Naive thymus-derived CD4-positive, alpha-beta T cell (primary cell): ENCODE measurements around the gene USP3. TPM values are rescaled to one million over a fixed set of nuclear protein-coding genes. Genes with fewer than 3 reads are reported as not detected.

Source experiments
- ATAC-seq: fragments of 150-1000 bp; cut with Tn5 transposase; 2 replicates; pipeline ENCODE4 v1.10.0; 2021; ENCODE audit warnings: mild to moderate bottlenecking, moderate library complexity
- CTCF ChIA-PET: fragments of 350-600 bp; sonication (Branson Sonifier 250); formaldehyde crosslinking; loops from one replicate; lab custom pipeline; 2021; ENCODE audit warnings: antibody characterized with exemption; lab: Charles Lee
- POLR2A ChIA-PET: fragments of 350-600 bp; sonication (Branson Sonifier 250); formaldehyde crosslinking; loops from one replicate; lab custom pipeline; 2021; ENCODE audit warnings: antibody characterized with exemption, inconsistent platforms; lab: Charles Lee
- DNase-seq, 9 donors: peaks; one replicate each; pipeline versions ENCODE4 v3.0.0 to v3.0.0-alpha.2; 2020 to 2022; ENCODE audit warnings: mixed read lengths in 1 of 9
- H3K27ac ChIP-seq: one replicate; pipeline ENCODE4 v1.7.0; 2013; ENCODE audit warnings: mild to moderate bottlenecking, low read depth, low read length, moderate library complexity
- H3K27me3 ChIP-seq, 2 donors: one replicate each; pipeline ENCODE4 v1.7.0; 2013; ENCODE audit warnings: low read length in 2 of 2, mild to moderate bottlenecking in 2 of 2, moderate library complexity in 2 of 2; ENCODE audit not compliant: control insufficient read depth in 2 of 2, insufficient read depth in 2 of 2
- H3K36me3 ChIP-seq, 3 experiments: 1 replicate in 2 of 3; 2 replicates in 1 of 3; pipeline ENCODE4 v1.7.0; 2013; ENCODE audit warnings: low read length in 3 of 3, mild to moderate bottlenecking in 3 of 3, moderate library complexity in 1 of 3; ENCODE audit not compliant: insufficient read depth in 3 of 3, control insufficient read depth in 2 of 3
- H3K4me1 ChIP-seq, 2 donors: one replicate each; pipeline ENCODE4 v1.7.0; 2013; ENCODE audit warnings: low read length in 2 of 2, mild to moderate bottlenecking in 2 of 2, moderate library complexity in 1 of 2; ENCODE audit not compliant: control insufficient read depth in 2 of 2, insufficient read depth in 2 of 2
- H3K4me3 ChIP-seq: 2 replicates; pipeline ENCODE4 v1.7.0; 2013; ENCODE audit warnings: mild to moderate bottlenecking, low read length
- H3K9me3 ChIP-seq, 3 experiments: 1 replicate in 2 of 3; 2 replicates in 1 of 3; pipeline ENCODE4 v1.7.0; 2013; ENCODE audit warnings: low read length in 3 of 3; ENCODE audit not compliant: control insufficient read depth in 2 of 3
- H3K27ac Mint-ChIP-seq, 9 donors: one replicate each; pipeline ENCODE4 v1.8.0; 2020 to 2022; ENCODE audit warnings: mixed read lengths in 9 of 9, mild to moderate bottlenecking in 8 of 9, moderate library complexity in 5 of 9, inconsistent platforms in 2 of 9
- H3K27me3 Mint-ChIP-seq, 5 donors: one replicate each; pipeline ENCODE4 v1.8.0; 2021 to 2022; ENCODE audit warnings: mixed read lengths in 5 of 5, mild to moderate bottlenecking in 1 of 5
- H3K36me3 Mint-ChIP-seq, 5 donors: one replicate each; pipeline ENCODE4 v1.8.0; 2020 to 2022; ENCODE audit warnings: mixed read lengths in 5 of 5, mild to moderate bottlenecking in 3 of 5, inconsistent platforms in 1 of 5
- H3K4me1 Mint-ChIP-seq, 7 donors: one replicate each; pipeline ENCODE4 v1.8.0; 2020 to 2022; ENCODE audit warnings: mixed read lengths in 7 of 7, mild to moderate bottlenecking in 3 of 7, inconsistent platforms in 1 of 7
- H3K4me3 Mint-ChIP-seq, 10 donors: one replicate each; pipeline ENCODE4 v1.8.0; 2020 to 2022; ENCODE audit warnings: mild to moderate bottlenecking in 10 of 10, mixed read lengths in 10 of 10, moderate library complexity in 6 of 10, inconsistent platforms in 2 of 10
- H3K9me3 Mint-ChIP-seq, 11 donors: one replicate each; pipeline ENCODE4 v1.8.0; 2020 to 2022; ENCODE audit warnings: mixed read lengths in 11 of 11, mild to moderate bottlenecking in 4 of 11, inconsistent platforms in 1 of 11, moderate library complexity in 1 of 11
- intact Hi-C, 2 donors: fragments of 100-400 bp; cut with micrococcal nuclease; formaldehyde crosslinking; loops; one replicate each; pipeline ENCODE4 v1.15.1; 2023
- polyA plus RNA-seq, 2 donors: library from polyadenylated mRNA; unstranded; fragments of 300-500 nt; fragmentation: Illumina TruSeq; gene quantifications; one replicate each; pipeline ENCODE4 v1.2.3, GENCODE V29; 2021
- total RNA-seq, 6 experiments: library from RNA in 5 of 6; stranded (reverse) in 5 of 6; gene quantifications; 1 replicate in 5 of 6; 2 replicates in 1 of 6; pipeline ENCODE4 v1.2.3 and lab custom pipeline; 2021 to 2026

The USP3 gene
- total and polyA plus RNA-seq, 7 experiments from 2014 or later: 53.3 to 288 (median 140) TPM

DNA sequence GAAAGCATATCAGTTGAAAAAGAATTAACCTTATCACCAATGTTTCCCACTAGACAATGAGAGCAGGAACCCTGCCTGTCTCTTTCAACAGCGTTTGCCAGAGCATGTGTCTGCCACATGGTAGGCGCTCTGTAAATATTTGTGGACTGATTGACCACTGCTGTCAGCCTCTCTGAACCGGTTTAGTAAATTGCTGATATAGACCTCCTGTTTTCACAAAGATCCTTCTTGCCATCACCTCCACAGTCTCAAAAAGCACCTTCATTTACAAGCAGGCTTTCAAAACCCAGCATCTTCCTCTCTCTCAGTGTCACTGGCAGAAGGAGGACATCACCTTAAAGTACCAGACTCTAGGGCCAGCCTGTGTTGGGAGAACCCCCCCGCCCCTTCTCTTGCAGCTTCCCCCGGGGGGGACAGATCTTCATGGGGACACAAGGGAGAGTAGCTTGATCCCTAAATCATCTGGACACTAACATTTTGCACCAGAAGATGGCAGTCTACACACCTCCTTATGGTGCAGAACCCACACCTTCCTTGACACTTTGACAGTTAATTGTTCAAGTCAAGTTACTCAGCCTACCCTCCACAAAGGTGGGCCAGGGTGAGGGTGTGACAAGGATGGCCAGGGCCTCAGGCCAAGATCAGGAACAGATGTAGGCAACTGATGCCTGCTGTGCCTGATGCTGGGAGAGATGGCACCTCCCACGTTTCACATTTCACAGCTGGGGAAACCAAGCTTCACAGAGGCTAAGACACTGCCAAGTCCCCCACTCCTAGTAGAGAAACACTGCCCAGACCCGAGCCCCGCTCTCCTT is 37.8 kb upstream of the USP3 start:
- H3K27ac Mint-ChIP-seq: peak overlapping the region; percentile 37 to 96 (median 82)
- ChIA-PET CTCF (interaction anchor here (0.6 to 5.5 kb wide), 30 partner anchors 10 to 155 kb away, joined by 3 to 46 read pairs (median 5); partner anchors contain the start of genes FBXL22 and USP3), POLR2A (interaction anchor here (0.9 to 5.5 kb wide), 14 partner anchors 9 to 133 kb away, joined by 3 to 54 read pairs (median 5); partner anchors contain the start of gene USP3)
- Histone ChIP-seq H3K27ac (no peak overlapping the region), H3K9me3 (no peaks in the 10 kb centered on the region), H3K27me3 (no peaks in the 10 kb centered on the region), H3K36me3 (no peaks in the 10 kb centered on the region), H3K4me1 (peaks cover 0 to 4% of the 10 kb centered on the region in 2 donors), H3K4me3 (no peak overlapping the region)
- no peaks in the 10 kb centered on the region for H3K36me3 Mint-ChIP-seq
- ATAC-seq (peak; percentile 95), DNase-seq (peak in 8 of 9 donors; percentile 46 to 80 (median 74))
- intact Hi-C loops: loop anchor here (1.0 to 2.0 kb wide), 10 partner anchors 13 to 601 kb away; no protein-coding TSS in a partner anchor
- H3K4me3 Mint-ChIP-seq: peak overlapping the region in 2 of 10 donors; percentile 5 to 6
- H3K9me3 Mint-ChIP-seq: peaks cover 0 to under 1% (median 0%) of the 10 kb centered on the region in 11 donors
- peaks cover 12 to 43% (median 33%) of the 10 kb centered on the region in 7 donors for H3K4me1 Mint-ChIP-seq
- peaks cover 0 to 18% (median 0%) of the 10 kb centered on the region in 5 donors for H3K27me3 Mint-ChIP-seq

- Mint-ChIP-seq H3K27ac (peak overlapping the region; percentile 32 to 85 (median 71)), H3K36me3 (no peaks in the 10 kb centered on the region), H3K4me1 (peaks cover 20 to 58% (median 50%) of the 10 kb centered on the region in 7 donors), H3K9me3 (peaks cover 0 to 2% (median 0%) of the 10 kb centered on the region in 11 donors), H3K27me3 (peaks cover 0 to 12% (median 0%) of the 10 kb centered on the region in 5 donors), H3K4me3 (no peak overlapping the region)
- POLR2A ChIA-PET: interaction anchor here (0.5 to 5.5 kb wide), 10 partner anchors 10 to 958 kb away, joined by 3 to 54 read pairs (median 3); partner anchors contain the start of genes FBXL22 and USP3
- intact Hi-C loops: no loop called here
- CTCF ChIA-PET: interaction anchor here (0.7 to 3.8 kb wide), 3 partner anchors 8 to 37 kb away, joined by 3 to 46 read pairs (median 15); partner anchors contain the start of gene USP3
- ATAC-seq (peak; percentile 23), DNase-seq (peak in 1 of 9 donors; percentile 58)
- Histone ChIP-seq H3K9me3 (no peaks in the 10 kb centered on the region), H3K4me3 (no peak overlapping the region), H3K27me3 (no peaks in the 10 kb centered on the region), H3K36me3 (no peaks in the 10 kb centered on the region), H3K27ac (no peak overlapping the region), H3K4me1 (peaks cover 0 to 20% of the 10 kb centered on the region in 2 donors)
These were observed 35.2 kb upstream of the USP3 start for GRCh38 chr15:63469190-63469589.

DNA sequence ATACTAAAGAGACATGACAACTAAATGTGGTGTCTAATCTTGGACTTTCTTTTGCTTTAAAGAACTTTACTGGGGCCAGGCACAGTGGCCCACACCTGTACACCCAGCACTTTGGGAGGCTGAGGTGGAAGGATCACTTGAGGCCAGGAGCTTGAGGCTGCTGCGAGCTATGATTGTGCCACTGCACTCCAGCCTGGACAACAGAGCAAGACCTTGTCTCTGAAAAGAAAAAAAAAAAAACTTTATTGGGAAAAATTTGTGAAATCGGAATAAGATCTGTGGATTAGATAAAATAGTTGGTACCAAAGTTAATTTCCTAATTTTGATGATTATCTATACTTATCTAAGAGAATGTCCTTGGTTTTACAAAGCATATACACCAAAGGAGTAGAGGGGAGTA is 34.4 kb upstream of the USP3 start:
- Mint-ChIP-seq H3K9me3 (peaks cover 0 to 2% (median 0%) of the 10 kb centered on the region in 11 donors), H3K4me1 (peaks cover 27 to 66% (median 58%) of the 10 kb centered on the region in 7 donors), H3K27ac (peak overlapping the region in 5 of 9 donors; percentile 37 to 86 (median 55)), H3K27me3 (peaks cover 0 to 10% (median 0%) of the 10 kb centered on the region in 5 donors), H3K36me3 (no peaks in the 10 kb centered on the region), H3K4me3 (no peak overlapping the region)
- H3K4me3 ChIP-seq: no peak overlapping the region
- no peaks in the 10 kb centered on the region for H3K36me3 ChIP-seq
- intact Hi-C loops: no loop called here
- no peak overlapping the region for H3K27ac ChIP-seq
- CTCF ChIA-PET: interaction anchor here (1.2 kb wide), 1 partner anchor 136 kb away, joined by 5 read pairs; no protein-coding TSS in a partner anchor
- POLR2A ChIA-PET: interaction anchor here (4.8 to 16.5 kb wide), 3 partner anchors 9 to 33 kb away, joined by 37 to 281 read pairs (median 54); partner anchors contain the start of gene USP3
- no peak for DNase-seq
- ATAC-seq: no peak
- H3K4me1 ChIP-seq: peaks cover 0 to 28% of the 10 kb centered on the region in 2 donors
- no peaks in the 10 kb centered on the region for H3K27me3 ChIP-seq
- H3K9me3 ChIP-seq: no peaks in the 10 kb centered on the region

DNA sequence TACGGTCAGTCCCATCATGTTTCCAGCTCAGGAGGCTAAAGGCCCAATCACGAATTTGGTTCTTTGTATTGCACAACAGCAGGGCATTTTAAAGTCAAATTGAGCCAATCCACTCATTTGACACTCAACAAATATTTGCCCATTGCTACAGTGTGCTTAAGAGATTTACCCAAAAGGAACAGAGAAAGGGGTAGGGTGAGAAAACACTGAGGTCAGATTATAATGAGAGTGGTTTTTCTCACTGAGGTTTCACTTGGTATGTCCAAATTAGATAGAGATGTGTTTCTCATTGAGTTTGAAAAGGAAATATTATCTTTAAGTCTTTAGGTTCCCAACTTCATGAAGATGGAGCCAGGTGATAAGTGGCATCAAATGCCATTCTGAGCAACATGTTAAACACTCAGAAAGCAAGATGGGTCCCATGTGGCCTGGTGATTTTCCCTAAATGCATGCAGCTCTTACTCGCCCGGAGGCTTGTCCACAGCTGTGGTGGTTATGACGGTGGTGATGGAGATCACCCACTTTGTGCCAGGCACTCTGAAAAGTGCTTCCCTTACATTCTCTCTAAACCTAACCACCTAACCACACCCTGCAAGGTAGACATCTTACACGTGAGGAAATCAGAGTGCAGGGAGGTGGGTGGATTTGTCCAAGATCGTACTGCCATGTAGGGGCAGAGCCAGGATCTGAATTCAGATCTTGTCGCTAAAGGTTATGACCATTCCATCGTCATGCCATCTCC is 31.2 kb upstream of the USP3 start:
- H3K9me3 ChIP-seq: no peaks in the 10 kb centered on the region
- peaks cover under 1 to 34% of the 10 kb centered on the region in 2 donors for H3K4me1 ChIP-seq
- intact Hi-C loops: no loop called here
- ATAC-seq (peak; percentile 68), DNase-seq (peak in 4 of 9 donors; percentile 34 to 52 (median 44))
- no peaks in the 10 kb centered on the region for H3K36me3 Mint-ChIP-seq
- peak overlapping the region in 8 of 9 donors; percentile 86 to 98 (median 96) for H3K27ac Mint-ChIP-seq
- H3K27me3 Mint-ChIP-seq: no peaks in the 10 kb centered on the region
- H3K36me3 ChIP-seq: no peaks in the 10 kb centered on the region
- H3K4me1 Mint-ChIP-seq: peaks cover 28 to 70% (median 61%) of the 10 kb centered on the region in 7 donors
- H3K4me3 ChIP-seq: no peak overlapping the region
- H3K27me3 ChIP-seq: no peaks in the 10 kb centered on the region
- H3K9me3 Mint-ChIP-seq: peaks cover 0 to 2% (median 0%) of the 10 kb centered on the region in 11 donors
- CTCF ChIA-PET: interaction anchor here (0.7 to 2.5 kb wide), 4 partner anchors 12 to 32 kb away, joined by 3 to 10 read pairs (median 4); no protein-coding TSS in a partner anchor
- POLR2A ChIA-PET: interaction anchor here (0.9 to 16.5 kb wide), 5 partner anchors 9 to 31 kb away, joined by 3 to 392 read pairs (median 4); partner anchors contain the start of gene USP3
- peak overlapping the region; percentile 50 for H3K27ac ChIP-seq
- peak overlapping the region in 6 of 10 donors; percentile 5 to 72 (median 57) for H3K4me3 Mint-ChIP-seq

- Histone ChIP-seq H3K36me3 (no peaks in the 10 kb centered on the region), H3K4me1 (peaks cover 6 to 39% of the 10 kb centered on the region in 2 donors), H3K27me3 (no peaks in the 10 kb centered on the region), H3K4me3 (no peak overlapping the region), H3K27ac (peak overlapping the region; percentile 50), H3K9me3 (no peaks in the 10 kb centered on the region)
- DNase-seq (no peak), ATAC-seq (no peak)
- CTCF ChIA-PET: interaction anchor here (1.4 to 1.6 kb wide), 2 partner anchors 11 to 40 kb away, joined by 3 to 4 read pairs; no protein-coding TSS in a partner anchor
- Mint-ChIP-seq H3K27me3 (no peaks in the 10 kb centered on the region), H3K4me3 (peak overlapping the region in 3 of 10 donors; percentile 63 to 72 (median 63)), H3K36me3 (no peaks in the 10 kb centered on the region), H3K27ac (peak overlapping the region in 8 of 9 donors; percentile 86 to 98 (median 96)), H3K9me3 (peaks cover 0 to 2% (median 0%) of the 10 kb centered on the region in 11 donors), H3K4me1 (peaks cover 31 to 70% (median 61%) of the 10 kb centered on the region in 7 donors)
- intact Hi-C loops: no loop called here
- POLR2A ChIA-PET: interaction anchor here (0.9 to 16.5 kb wide), 6 partner anchors 8 to 36 kb away, joined by 3 to 392 read pairs (median 4); partner anchors contain the start of gene USP3
These were observed 30.7 kb upstream of the USP3 start for GRCh38 chr15:63473749-63473998.
